Sigmoid colon (tissue), 7 donors: ENCODE data around the gene PLB1. TPM values are rescaled to one million over a fixed set of nuclear protein-coding genes. Genes with fewer than 3 reads are reported as not detected.

ENCODE experiments used
- DNase-seq: peaks from one replicate; pipeline ENCODE4 v3.0.0-alpha.2; 2019
- H3K27ac ChIP-seq, 4 donors: fragments of 200-600 bp; sonication (generic); one replicate each; pipeline ENCODE4 v1.5.1; 2016 to 2019; ENCODE audit warnings: mild to moderate bottlenecking in 1 of 4
- H3K27me3 ChIP-seq, 3 donors: fragments of 200-600 bp; sonication (generic); one replicate each; pipeline ENCODE4 v1.5.1; 2019; ENCODE audit warnings: mild to moderate bottlenecking in 1 of 3
- H3K36me3 ChIP-seq, 4 donors: fragments of 200-600 bp; sonication (generic); one replicate each; pipeline ENCODE4 v1.5.1; 2016 to 2019
- H3K4me1 ChIP-seq, 4 donors: fragments of 200-600 bp; sonication (generic); one replicate each; pipeline ENCODE4 v1.5.1; 2017 to 2019
- H3K4me3 ChIP-seq, 4 donors: fragments of 200-600 bp; sonication (generic); one replicate each; pipeline ENCODE4 v1.5.1; 2017 to 2019; ENCODE audit warnings: mild to moderate bottlenecking in 2 of 4, moderate library complexity in 1 of 4
- H3K9me3 ChIP-seq, 4 donors: fragments of 200-600 bp in 3 of 4; sonication (generic) in 3 of 4; one replicate each; pipeline versions ENCODE4 v1.5.1 to v1.6.1; 2013 to 2019
- CTCF ChIP-seq, 4 experiments: fragments of 450-650 bp in 3 of 4; fragments of 200-600 bp in 1 of 4; IDR thresholded peaks; one replicate each; pipeline ENCODE4 v1.5.1; 2016 to 2019; ENCODE audit warnings: antibody characterized with exemption in 4 of 4, mild to moderate bottlenecking in 3 of 4, moderate library complexity in 2 of 4
- EP300 ChIP-seq, 4 donors: sonication (generic); formaldehyde crosslinking; IDR thresholded peaks; one replicate each; pipeline ENCODE4 v1.6.1; 2017; ENCODE audit warnings: antibody characterized with exemption in 4 of 4
- POLR2A ChIP-seq, 2 donors: fragments of 450-650 bp; IDR thresholded peaks; one replicate each; pipeline ENCODE4 v1.6.1; 2016; ENCODE audit warnings: antibody characterized with exemption in 2 of 2, mild to moderate bottlenecking in 2 of 2, moderate library complexity in 2 of 2
- POLR2AphosphoS5 ChIP-seq, 4 donors: sonication (generic); formaldehyde crosslinking; IDR thresholded peaks; one replicate each; pipeline ENCODE4 v1.6.1; 2017; ENCODE audit warnings: antibody characterized with exemption in 4 of 4
- WGBS, 2 donors: extraction: QIAGEN DNeasy Blood & Tissue Kit; methylation state at CpG; one replicate each; pipeline ENCODE4 v1.1.7; 2013; 5-methylcytosine and 5-hydroxymethylcytosine counted together
- intact Hi-C: fragments of 100-400 bp; cut with DNase I; formaldehyde crosslinking; loops from one replicate; pipeline ENCODE4 v1.15.1; 2023
- polyA plus RNA-seq, 3 donors: library from polyadenylated mRNA; stranded (reverse); fragments of 200-250 nt; gene quantifications; one replicate each; pipeline ENCODE4 v1.2.3, GENCODE V29; 2013
- total RNA-seq, 4 donors: library from RNA; depleted of rRNA; stranded (reverse); fragments of >200 nt; gene quantifications; one replicate each; pipeline ENCODE4 v1.1.0, GENCODE V29; 2016
- donor health status: healthy with polysubstance abuse.
- donor health status: Bipolar disorder and iron deficiency.
- donor health status: healthy.

Gene PLB1
- total and polyA plus RNA-seq, 7 donors: 1.2 to 18.3 (median 2.1) TPM

DNA sequence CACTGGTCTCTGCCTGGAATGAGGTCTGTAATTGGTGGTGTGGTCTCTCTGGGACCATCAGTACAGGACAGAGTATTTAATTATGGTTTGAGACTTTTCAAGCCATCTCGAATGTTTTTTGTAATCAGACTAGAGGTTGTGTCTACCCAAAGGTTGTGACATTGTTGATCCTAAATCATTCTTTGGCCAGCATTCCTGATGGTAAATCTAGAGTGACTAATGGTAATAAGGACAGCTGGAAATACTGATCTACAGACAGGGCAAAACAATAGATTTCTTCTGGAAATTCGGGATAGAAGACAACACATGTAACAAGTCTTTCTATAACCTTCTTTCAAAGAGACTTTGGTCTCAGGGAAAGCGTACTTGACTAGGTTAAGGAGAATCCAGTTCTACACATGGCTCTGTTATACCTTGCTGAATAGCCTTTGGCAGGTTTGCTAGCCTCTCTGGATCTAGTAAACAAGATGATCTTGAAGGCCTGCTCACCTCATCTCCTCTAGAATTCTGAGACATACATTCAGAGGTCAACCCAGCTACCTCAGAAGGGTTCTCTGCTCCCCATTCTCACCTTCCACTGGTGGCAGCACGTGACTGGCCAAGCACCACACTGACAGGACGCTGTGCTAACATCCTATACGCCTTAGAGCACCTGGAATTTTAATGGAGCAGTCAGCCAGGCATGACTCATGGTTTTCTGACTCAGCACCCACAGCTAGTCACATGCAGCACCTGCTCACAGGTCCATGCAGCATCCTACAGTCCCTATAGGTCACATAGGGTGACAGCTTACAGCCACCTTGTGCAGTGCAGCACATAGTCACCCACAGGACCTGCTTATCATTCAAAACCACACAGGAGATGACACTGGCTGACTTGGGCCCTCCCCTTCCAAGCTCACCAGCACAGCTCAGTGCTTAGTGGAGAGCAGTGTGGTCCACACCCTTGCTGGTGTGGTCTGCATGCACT, 12.2 kb downstream of the PLB1 start:
- no peak for DNase-seq
- WGBS, 2 donors: 70 to 80% methylated on average over 6 of the region's 6 CpGs
- Histone ChIP-seq H3K4me3 (no peak overlapping the region), H3K36me3 (no peaks in the 10 kb centered on the region), H3K27ac (no peak overlapping the region), H3K4me1 (no peaks in the 10 kb centered on the region), H3K27me3 (no peaks in the 10 kb centered on the region), H3K9me3 (no peaks in the 10 kb centered on the region)
- TF ChIP-seq CTCF (IDR thresholded peaks at IDR 0.05) (no peak), EP300 (IDR thresholded peaks at IDR 0.05) (no peak), POLR2AphosphoS5 (IDR thresholded peaks at IDR 0.05) (no peak), POLR2A (IDR thresholded peaks at IDR 0.05) (no peak)
- intact Hi-C loops: no loop called here

DNA sequence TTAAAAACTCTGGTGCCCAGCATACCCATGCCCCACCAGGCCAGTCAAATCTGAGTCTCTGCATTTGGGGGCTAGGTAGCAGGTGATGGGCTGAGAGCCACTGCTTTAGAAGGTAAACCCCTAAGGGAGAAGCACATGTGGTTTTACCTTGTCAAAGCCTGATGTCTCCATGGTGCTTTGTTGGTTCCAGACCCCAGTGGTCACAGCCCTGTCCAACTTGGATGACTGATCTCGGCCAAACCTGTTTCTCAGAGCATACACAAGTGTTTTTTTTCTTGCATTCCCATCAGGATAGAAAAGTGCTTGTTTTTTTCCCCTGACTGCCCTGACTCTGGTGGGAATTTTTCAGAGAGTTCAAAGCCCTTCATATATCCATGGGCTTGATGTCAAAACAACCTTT, 13.5 kb downstream of the PLB1 start:
- TF ChIP-seq POLR2A (IDR thresholded peaks at IDR 0.05): no peak
- TF ChIP-seq CTCF (IDR thresholded peaks at IDR 0.05): no peak
- no peak for TF ChIP-seq POLR2AphosphoS5 (IDR thresholded peaks at IDR 0.05)
- no peak for TF ChIP-seq EP300 (IDR thresholded peaks at IDR 0.05)
- WGBS, 2 donors: 81 to 90% methylated on average over 1 of the region's 1 CpG
- Histone ChIP-seq H3K27me3 (no peaks in the 10 kb centered on the region), H3K9me3 (no peaks in the 10 kb centered on the region), H3K27ac (no peak overlapping the region), H3K4me1 (no peaks in the 10 kb centered on the region), H3K4me3 (no peak overlapping the region), H3K36me3 (no peaks in the 10 kb centered on the region)
- DNase-seq: no peak
- intact Hi-C loops: no loop called here

- Histone ChIP-seq H3K9me3 (no peaks in the 10 kb centered on the region), H3K4me3 (no peak overlapping the region), H3K4me1 (no peaks in the 10 kb centered on the region), H3K36me3 (no peaks in the 10 kb centered on the region), H3K27ac (no peak overlapping the region), H3K27me3 (no peaks in the 10 kb centered on the region)
- TF ChIP-seq POLR2A (IDR thresholded peaks at IDR 0.05) (no peak), EP300 (IDR thresholded peaks at IDR 0.05) (no peak), POLR2AphosphoS5 (IDR thresholded peaks at IDR 0.05) (no peak), CTCF (IDR thresholded peaks at IDR 0.05) (no peak)
- 82% methylated on average over 2 of the region's 2 CpGs for WGBS, 2 donors
- intact Hi-C loops: no loop called here
- DNase-seq: no peak
Measured at GRCh38 chr2:28510184-28510583, 14.3 kb downstream of the PLB1 start.

- TF ChIP-seq EP300 (IDR thresholded peaks at IDR 0.05) (no peak), POLR2AphosphoS5 (IDR thresholded peaks at IDR 0.05) (no peak), CTCF (IDR thresholded peaks at IDR 0.05) (no peak), POLR2A (IDR thresholded peaks at IDR 0.05) (no peak)
- Histone ChIP-seq H3K4me3 (no peak overlapping the region), H3K9me3 (no peaks in the 10 kb centered on the region), H3K27me3 (no peaks in the 10 kb centered on the region), H3K4me1 (no peaks in the 10 kb centered on the region), H3K27ac (no peak overlapping the region), H3K36me3 (no peaks in the 10 kb centered on the region)
- 83 to 85% methylated on average over 2 of the region's 2 CpGs for WGBS, 2 donors
- intact Hi-C loops: no loop called here
- no peak for DNase-seq
Measured at GRCh38 chr2:28511871-28512606, 16.2 kb downstream of the PLB1 start.
